Endodermal cell (in vitro differentiated cells): Measurements from ENCODE around the gene ZIC4. TPM values are rescaled to one million over a fixed set of nuclear protein-coding genes. Genes with fewer than 3 reads are reported as not detected.
A peak's percentile ranks its signal among the peaks of the same experiment; 100 is the strongest.

ENCODE experiments used
- DNase-seq: peaks from one replicate; pipeline ENCODE4 v3.0.0-alpha.2; 2017
- H3K27ac ChIP-seq: 2 replicates; pipeline ENCODE4 v1.5.1; 2013; ENCODE audit warnings: mild to moderate bottlenecking, low read depth, low read length, moderate library complexity
- H3K27me3 ChIP-seq: 2 replicates; pipeline ENCODE4 v1.6.1; 2013; ENCODE audit warnings: mild to moderate bottlenecking, low read length, moderate library complexity; ENCODE audit not compliant: insufficient read depth, control insufficient read depth, poor library complexity, severe bottlenecking
- H3K36me3 ChIP-seq: 2 replicates; pipeline ENCODE4 v1.7.0; 2013; ENCODE audit warnings: mild to moderate bottlenecking, low read length, moderate library complexity; ENCODE audit not compliant: control insufficient read depth, insufficient read depth
- H3K4me1 ChIP-seq: one replicate; pipeline ENCODE4 v1.7.0; 2013; ENCODE audit warnings: low read length; ENCODE audit not compliant: control insufficient read depth, insufficient read depth
- H3K4me3 ChIP-seq: 2 replicates; pipeline ENCODE4 v1.5.1; 2013; ENCODE audit warnings: mild to moderate bottlenecking, low read length, moderate library complexity
- H3K9ac ChIP-seq: 2 replicates; pipeline ENCODE4 v1.6.1; 2013; ENCODE audit warnings: mild to moderate bottlenecking, low read length, moderate library complexity; ENCODE audit not compliant: poor library complexity, severe bottlenecking; ENCODE audit errors: extremely low read depth
- H3K9me3 ChIP-seq: 2 replicates; pipeline ENCODE4 v1.6.1; 2013; ENCODE audit warnings: mild to moderate bottlenecking, low read length, moderate library complexity; ENCODE audit not compliant: control insufficient read depth
- H3K27ac Mint-ChIP-seq: 2 replicates; pipeline ENCODE4 v1.8.0; 2020; ENCODE audit warnings: mixed read lengths
- H3K27me3 Mint-ChIP-seq: 2 replicates; pipeline ENCODE4 v1.8.0; 2021; ENCODE audit warnings: mild to moderate bottlenecking, mixed read lengths; ENCODE audit not compliant: insufficient read depth
- H3K36me3 Mint-ChIP-seq: 2 replicates; pipeline ENCODE4 v1.8.0; 2020; ENCODE audit warnings: low read depth, mixed read lengths
- H3K4me1 Mint-ChIP-seq: 2 replicates; pipeline ENCODE4 v1.8.0; 2020; ENCODE audit warnings: mixed read lengths
- H3K4me3 Mint-ChIP-seq: 2 replicates; pipeline ENCODE4 v1.8.0; 2020; ENCODE audit warnings: mild to moderate bottlenecking, moderate library complexity, mixed read lengths
- H3K9me3 Mint-ChIP-seq: 2 replicates; pipeline ENCODE4 v1.8.0; 2020; ENCODE audit warnings: mild to moderate bottlenecking, mixed read lengths
- WGBS, 2 experiments: methylation state at CpG; one replicate each; pipeline versions ENCODE4 v1.1.5 to v1.1.7; 2013; ENCODE audit warnings: missing lambda C conversion rate in 2 of 2, mixed read lengths in 1 of 2; ENCODE audit not compliant: insufficient coverage in 1 of 2, insufficient read length in 1 of 2; 5-methylcytosine and 5-hydroxymethylcytosine counted together
- total RNA-seq, 2 donors: library from RNA; stranded (reverse); fragmentation: NEBNext Ultra II Directional in 1 of 2; extraction: Animal tissue kit (Norgen Biotek cat#: 25700) in 1 of 2; gene quantifications; 2 replicates in 1 of 2; 3 replicates in 1 of 2; pipeline ENCODE4 v1.2.1, GENCODE V29; 2021
- TF ChIP-seq, protein P1 (sequence below): fragments of 200-600 bp; sonication (generic); conservative IDR thresholded peaks from 2 replicates; pipeline ENCODE4 v1.5.0; 2021; ENCODE audit warnings: antibody characterized with exemption, mild to moderate bottlenecking

Gene ZIC4
- total RNA-seq, 2 donors from 2014 or later = not detected

DNA sequence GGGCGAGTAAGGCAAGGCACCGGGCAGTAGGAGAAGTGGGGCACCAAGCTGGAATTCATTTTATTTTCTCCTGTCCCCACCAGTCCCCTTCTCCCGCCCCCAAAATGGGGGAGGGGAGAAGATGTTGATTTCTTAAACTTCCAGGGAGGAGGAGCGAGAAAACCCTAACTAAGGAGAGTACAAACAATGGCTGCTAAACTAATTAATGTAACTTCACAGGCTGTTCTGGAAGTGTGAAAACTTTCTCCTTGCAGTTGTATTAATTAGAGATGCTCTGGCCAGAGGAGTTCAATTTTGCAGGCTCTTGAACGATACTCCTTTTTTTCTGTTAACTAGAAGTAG, 11.5 kb downstream of the ZIC4 start:
- Histone ChIP-seq H3K27ac (peak overlapping the region; percentile 61), H3K9ac (no peak overlapping the region), H3K9me3 (no peaks in the 10 kb centered on the region), H3K4me1 (peaks cover 6% of the 10 kb centered on the region), H3K4me3 (peak overlapping the region; percentile 73), H3K36me3 (no peaks in the 10 kb centered on the region), H3K27me3 (peaks cover 100% of the 10 kb centered on the region)
- Mint-ChIP-seq H3K27me3 (peaks cover 100% of the 10 kb centered on the region), H3K4me1 (peaks cover 27% of the 10 kb centered on the region), H3K9me3 (no peaks in the 10 kb centered on the region), H3K27ac (no peak overlapping the region), H3K36me3 (no peaks in the 10 kb centered on the region), H3K4me3 (no peak overlapping the region)
- WGBS, 2 experiments = 0 to 8% methylated on average over 1 to 5 of the region's 5 CpGs
- TF ChIP-seq, protein P1, sequence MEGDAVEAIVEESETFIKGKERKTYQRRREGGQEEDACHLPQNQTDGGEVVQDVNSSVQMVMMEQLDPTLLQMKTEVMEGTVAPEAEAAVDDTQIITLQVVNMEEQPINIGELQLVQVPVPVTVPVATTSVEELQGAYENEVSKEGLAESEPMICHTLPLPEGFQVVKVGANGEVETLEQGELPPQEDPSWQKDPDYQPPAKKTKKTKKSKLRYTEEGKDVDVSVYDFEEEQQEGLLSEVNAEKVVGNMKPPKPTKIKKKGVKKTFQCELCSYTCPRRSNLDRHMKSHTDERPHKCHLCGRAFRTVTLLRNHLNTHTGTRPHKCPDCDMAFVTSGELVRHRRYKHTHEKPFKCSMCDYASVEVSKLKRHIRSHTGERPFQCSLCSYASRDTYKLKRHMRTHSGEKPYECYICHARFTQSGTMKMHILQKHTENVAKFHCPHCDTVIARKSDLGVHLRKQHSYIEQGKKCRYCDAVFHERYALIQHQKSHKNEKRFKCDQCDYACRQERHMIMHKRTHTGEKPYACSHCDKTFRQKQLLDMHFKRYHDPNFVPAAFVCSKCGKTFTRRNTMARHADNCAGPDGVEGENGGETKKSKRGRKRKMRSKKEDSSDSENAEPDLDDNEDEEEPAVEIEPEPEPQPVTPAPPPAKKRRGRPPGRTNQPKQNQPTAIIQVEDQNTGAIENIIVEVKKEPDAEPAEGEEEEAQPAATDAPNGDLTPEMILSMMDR = no peak
- no peak for DNase-seq

DNA sequence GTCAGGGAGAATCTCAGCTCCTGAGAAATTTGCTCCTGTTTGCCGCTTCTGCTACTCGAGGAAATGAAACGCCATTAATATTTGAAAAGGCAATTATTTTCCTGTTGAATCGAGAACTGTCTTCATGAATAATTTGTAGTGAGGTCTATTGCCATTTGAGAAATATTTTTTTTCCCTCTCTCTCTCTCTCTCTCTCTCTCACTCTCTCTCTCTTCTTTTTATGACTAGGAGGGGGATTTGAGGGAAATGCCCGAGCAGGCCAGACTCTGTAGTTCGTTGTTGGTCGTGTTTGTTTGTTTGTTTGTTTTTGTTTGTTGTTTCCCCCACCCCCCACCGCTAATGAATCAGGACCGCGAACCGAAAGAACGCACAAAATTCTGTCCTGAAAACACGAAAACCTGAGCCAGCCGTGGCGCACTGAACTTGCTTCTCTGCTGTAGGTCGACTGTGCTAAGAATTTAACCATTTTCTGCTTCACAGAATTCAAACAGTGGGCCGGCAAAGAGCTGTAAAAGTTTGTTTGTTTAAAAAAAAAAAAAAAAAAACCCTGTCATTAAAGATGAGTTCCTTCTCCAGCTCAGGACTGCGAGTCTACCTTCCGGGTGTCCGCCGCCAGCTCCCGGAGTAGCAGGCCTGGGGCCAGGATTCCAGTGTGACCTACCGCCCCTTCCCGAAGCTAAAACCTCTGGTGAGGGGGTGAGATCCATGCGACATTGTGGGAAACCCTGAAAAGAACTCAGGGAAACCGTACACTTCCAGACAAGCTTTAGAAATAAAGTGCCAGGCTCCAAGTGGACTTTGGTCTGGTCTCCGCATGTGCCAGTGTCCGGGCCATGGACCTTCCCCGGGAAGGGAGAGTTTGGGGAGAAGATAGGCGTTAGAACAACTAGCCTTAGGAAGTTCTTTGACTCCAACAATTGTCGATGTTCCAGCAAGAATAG, 12.1 kb downstream of the ZIC4 start:
- Histone ChIP-seq H3K9ac (peak overlapping the region; percentile 29), H3K27ac (peak overlapping the region; percentile 61), H3K27me3 (peaks cover 100% of the 10 kb centered on the region), H3K4me3 (peak overlapping the region; percentile 73), H3K9me3 (no peaks in the 10 kb centered on the region), H3K4me1 (peaks cover 6% of the 10 kb centered on the region), H3K36me3 (no peaks in the 10 kb centered on the region)
- no peaks in the 10 kb centered on the region for H3K36me3 Mint-ChIP-seq
- TF ChIP-seq, protein P1 = no peak
- H3K9me3 Mint-ChIP-seq = no peaks in the 10 kb centered on the region
- H3K27me3 Mint-ChIP-seq = peaks cover 100% of the 10 kb centered on the region
- H3K27ac Mint-ChIP-seq = no peak overlapping the region
- peak overlapping the region; percentile 64 for H3K4me3 Mint-ChIP-seq
- 0 to 2% methylated on average over 10 to 28 of the region's 31 CpGs for WGBS, 2 experiments
- peak; percentile 67 for DNase-seq
- H3K4me1 Mint-ChIP-seq = peaks cover 27% of the 10 kb centered on the region

DNA sequence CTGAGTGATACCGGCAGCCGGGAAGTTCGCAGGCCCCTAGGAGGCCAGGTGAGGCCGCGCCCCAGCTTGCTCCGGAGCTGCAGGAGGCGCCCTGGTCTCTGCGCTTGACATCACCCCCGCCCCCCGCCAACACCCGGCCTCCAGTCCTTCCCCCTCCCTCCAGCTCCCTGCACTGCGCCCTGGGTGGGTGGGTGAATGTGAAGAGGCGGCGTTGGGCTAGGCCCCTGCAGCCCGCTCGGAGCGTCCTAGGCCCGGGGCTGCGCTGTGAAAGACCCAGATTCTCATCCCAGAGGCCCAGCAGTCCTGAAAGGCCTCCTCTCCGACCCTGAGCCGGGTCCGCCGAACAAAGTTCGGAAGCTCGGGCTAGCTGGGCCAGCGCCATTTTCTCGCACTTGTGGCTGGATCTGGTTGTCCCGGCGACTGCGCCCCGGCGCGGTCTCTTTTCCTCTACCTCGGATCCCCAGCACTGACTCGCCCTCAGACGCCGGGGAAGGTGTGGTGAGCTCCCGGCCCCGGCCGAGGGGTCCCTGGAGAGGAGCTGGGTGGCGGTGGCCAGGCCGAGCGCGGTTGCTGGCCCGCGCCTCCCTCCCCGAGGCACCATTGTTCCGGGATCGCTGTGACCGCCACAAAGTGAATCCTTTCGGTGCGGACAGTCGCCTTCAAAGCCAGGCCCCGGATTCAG, 12.9 kb downstream of the ZIC4 start:
- Mint-ChIP-seq H3K27ac (no peak overlapping the region), H3K4me3 (peak overlapping the region; percentile 64), H3K4me1 (peaks cover 28% of the 10 kb centered on the region), H3K36me3 (no peaks in the 10 kb centered on the region), H3K9me3 (no peaks in the 10 kb centered on the region), H3K27me3 (peaks cover 100% of the 10 kb centered on the region)
- H3K4me1 ChIP-seq = peaks cover 6% of the 10 kb centered on the region
- TF ChIP-seq, protein P1 = peak; percentile 19
- H3K27me3 ChIP-seq = peaks cover 100% of the 10 kb centered on the region
- peak; percentile 93 for DNase-seq
- peak overlapping the region; percentile 61 for H3K27ac ChIP-seq
- WGBS, 2 experiments = 0% methylated on average over 18 to 49 of the region's 54 CpGs
- H3K4me3 ChIP-seq = peak overlapping the region; percentile 73
- no peaks in the 10 kb centered on the region for H3K9me3 ChIP-seq
- H3K36me3 ChIP-seq = no peaks in the 10 kb centered on the region
- H3K9ac ChIP-seq = peak overlapping the region; percentile 29
